Erythroblast (primary cell): ENCODE results near the gene CALCOCO2.
"Not testable (repeated sequence)": the region's sequence is repeated elsewhere in the genome, so short reads cannot be mapped to it uniquely, and the experiment has no call there.

Experiments used
- DNase-seq, 2 experiments: peaks; one replicate each; lab custom pipeline; 2025; lab: John Stamatoyannopoulos, UW
- GATA1 ChIP-seq: IDR thresholded peaks from 2 replicates; pipeline ENCODE4 v1.6.1; 2011; ENCODE audit warnings: low read depth, mild to moderate bottlenecking, control low read depth, low read length, moderate library complexity
- POLR2A ChIP-seq: IDR thresholded peaks from 2 replicates; pipeline ENCODE4 v1.6.1; 2011; ENCODE audit warnings: mild to moderate bottlenecking, low read length

The CALCOCO2 gene

GRCh38 chr17:48830840-48831548 lies at the start of gene CALCOCO2:
TSS of gene CALCOCO2 (plus strand) at chr17:48831035. CDS start at chr17:48841708, 10,673 bp downstream.
- DNase-seq = peak; percentile 96 to 98
- TF ChIP-seq GATA1 (no peak), POLR2A (peak; percentile 93)

- DNase-seq = no peak
- TF ChIP-seq GATA1 = no peak
- TF ChIP-seq POLR2A = no peak
These were observed 43.0 kb upstream of the CALCOCO2 start for GRCh38 chr17:48787828-48788227.

GRCh38 chr17:48790607-48791127 lies 40.2 kb upstream of the CALCOCO2 start:
- TF ChIP-seq GATA1 = no peak
- DNase-seq = no peak

GRCh38 chr17:48791128-48792032 lies 39.5 kb upstream of the CALCOCO2 start:
- peak; percentile 28 to 54 for DNase-seq
- TF ChIP-seq POLR2A = no peak
- no peak for TF ChIP-seq GATA1

GRCh38 chr17:48792033-48792798 lies 38.6 kb upstream of the CALCOCO2 start:
- no peak for DNase-seq
- TF ChIP-seq POLR2A (no peak), GATA1 (no peak)

GRCh38 chr17:48795444-48796162 lies 35.2 kb upstream of the CALCOCO2 start:
- TF ChIP-seq GATA1 = no peak
- TF ChIP-seq POLR2A = no peak
- no peak for DNase-seq

GRCh38 chr17:48796163-48796522 lies 34.7 kb upstream of the CALCOCO2 start:
- DNase-seq = not testable (repeated sequence)

- no peak for DNase-seq
These were observed 31.6 kb upstream of the CALCOCO2 start for GRCh38 chr17:48799069-48799723.

GRCh38 chr17:48800626-48801217 lies 30.1 kb upstream of the CALCOCO2 start:
- DNase-seq = no peak
- TF ChIP-seq GATA1 (no peak), POLR2A (no peak)

More at GRCh38 chr17:48799069-48799723, 31.6 kb upstream of the CALCOCO2 start:
- TF ChIP-seq POLR2A (no peak), GATA1 (no peak)

GRCh38 chr17:48804936-48805411 lies 25.9 kb upstream of the CALCOCO2 start:
- DNase-seq = peak; percentile 46 to 71
- TF ChIP-seq POLR2A (no peak), GATA1 (no peak)

GRCh38 chr17:48809182-48809581 lies 21.7 kb upstream of the CALCOCO2 start:
- TF ChIP-seq GATA1 (no peak), POLR2A (no peak)
- no peak for DNase-seq

- DNase-seq = no peak
- TF ChIP-seq POLR2A (no peak), GATA1 (no peak)
These were observed 18.8 kb upstream of the CALCOCO2 start for GRCh38 chr17:48812001-48812400.
